H1 (cell line): ENCODE data around the gene TIGD1. TPM values are rescaled to one million over a fixed set of nuclear protein-coding genes. Genes with fewer than 3 reads are reported as not detected.

ENCODE experiments used
- JUN ChIP-seq: IDR thresholded peaks from 2 replicates; pipeline ENCODE4 v1.6.1; 2011; ENCODE audit warnings: low read depth, mild to moderate bottlenecking, improper control_type of control experiment, low read length
- SIN3A ChIP-seq, 2 experiments: IDR thresholded peaks in 1 of 2; conservative IDR thresholded peaks in 1 of 2; 2 replicates each; pipeline ENCODE4 v1.6.1; 2011 to 2012; ENCODE audit warnings: low read length in 2 of 2, improper control_type of control experiment in 1 of 2, low read depth in 1 of 2, mild to moderate bottlenecking in 1 of 2
- polyA plus RNA-seq, 7 experiments: library from polyadenylated mRNA; depleted of rRNA in 3 of 7; stranded (reverse) in 5 of 7; unstranded in 2 of 7; fragments of >200 nt in 5 of 7; fragments of 200-250 nt in 2 of 7; gene quantifications; 1 replicate in 5 of 7; 2 replicates in 1 of 7; 4 replicates in 1 of 7; pipeline versions ENCODE4 v1.2.1 to v1.2.3, GENCODE V29; 2011 to 2013; ENCODE audit warnings: missing spikeins in 2 of 7, mixed read lengths in 2 of 7
- total RNA-seq: library from RNA; stranded (reverse); fragmentation: NEBNext Ultra II Directional; extraction: Animal tissue kit (Norgen Biotek cat#: 25700); gene quantifications from 2 replicates; pipeline ENCODE4 v1.2.1, GENCODE V29; 2021
- TF ChIP-seq, protein P1 (sequence below): fragments of 300-600 bp; sonication (generic); IDR thresholded peaks from 2 replicates; pipeline ENCODE4 v1.7.1; 2012; ENCODE audit warnings: low read length, moderate library complexity, mild to moderate bottlenecking, inconsistent platforms; ENCODE audit not compliant: insufficient replicate concordance
- TF ChIP-seq, protein P2 (sequence below): IDR thresholded peaks from 2 replicates; pipeline ENCODE4 v1.6.1; 2011; ENCODE audit warnings: low read length, improper control_type of control experiment
- TF ChIP-seq, protein P3 (sequence below), 3 experiments: IDR thresholded peaks; 1 replicate in 2 of 3; 2 replicates in 1 of 3; pipeline versions ENCODE4 v1.5.1 to v1.6.1; 2011; ENCODE audit warnings: low read length in 3 of 3, mild to moderate bottlenecking in 3 of 3, inconsistent platforms in 2 of 3, low read depth in 1 of 3, moderate library complexity in 1 of 3; ENCODE audit not compliant: insufficient read depth in 1 of 3; ENCODE audit errors: control extremely low read depth in 1 of 3

Gene TIGD1
- total and polyA plus RNA-seq, 2 of the 8 experiments (the other 6 are each of a cell fraction or from before 2014, with no cell fraction given): 4.7 to 8.3 TPM

DNA sequence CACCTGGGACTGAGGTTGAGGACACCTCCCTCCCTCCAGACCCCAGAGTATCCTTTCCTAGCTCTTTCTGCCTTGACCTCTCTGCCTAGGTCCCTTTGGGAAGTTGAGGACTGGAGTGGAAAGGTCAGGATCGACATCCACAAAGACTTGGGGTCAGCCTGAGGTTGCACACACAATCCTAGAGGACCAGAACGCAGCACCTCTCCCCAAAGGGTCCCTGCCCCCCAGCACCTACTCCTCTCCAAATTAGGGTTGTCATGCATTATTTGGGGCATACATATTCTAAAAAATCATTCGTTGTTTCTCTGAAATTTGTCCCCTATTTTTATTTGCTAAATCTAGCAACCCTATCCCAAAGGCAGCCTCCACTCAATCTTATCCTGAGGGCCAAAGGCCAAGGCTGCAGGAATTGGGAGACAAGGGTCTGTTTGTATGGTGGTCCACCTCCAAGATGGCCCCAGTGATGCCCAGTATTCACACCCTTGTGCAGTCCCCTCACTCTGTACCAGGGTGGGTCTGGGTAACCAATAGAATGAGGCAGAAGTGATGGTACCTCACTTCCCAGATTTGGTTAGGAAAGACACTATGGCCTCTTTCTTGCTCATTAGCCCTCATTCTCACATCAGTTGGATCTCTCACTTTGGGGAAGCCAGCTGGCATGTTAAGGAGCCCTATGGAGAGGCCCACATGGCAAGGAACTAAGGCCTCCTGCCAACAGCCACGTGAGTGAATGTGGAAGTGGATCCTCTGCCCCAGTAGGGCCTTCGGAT, 14.4 kb downstream of the TIGD1 start (continued):
- TF ChIP-seq, protein P1, sequence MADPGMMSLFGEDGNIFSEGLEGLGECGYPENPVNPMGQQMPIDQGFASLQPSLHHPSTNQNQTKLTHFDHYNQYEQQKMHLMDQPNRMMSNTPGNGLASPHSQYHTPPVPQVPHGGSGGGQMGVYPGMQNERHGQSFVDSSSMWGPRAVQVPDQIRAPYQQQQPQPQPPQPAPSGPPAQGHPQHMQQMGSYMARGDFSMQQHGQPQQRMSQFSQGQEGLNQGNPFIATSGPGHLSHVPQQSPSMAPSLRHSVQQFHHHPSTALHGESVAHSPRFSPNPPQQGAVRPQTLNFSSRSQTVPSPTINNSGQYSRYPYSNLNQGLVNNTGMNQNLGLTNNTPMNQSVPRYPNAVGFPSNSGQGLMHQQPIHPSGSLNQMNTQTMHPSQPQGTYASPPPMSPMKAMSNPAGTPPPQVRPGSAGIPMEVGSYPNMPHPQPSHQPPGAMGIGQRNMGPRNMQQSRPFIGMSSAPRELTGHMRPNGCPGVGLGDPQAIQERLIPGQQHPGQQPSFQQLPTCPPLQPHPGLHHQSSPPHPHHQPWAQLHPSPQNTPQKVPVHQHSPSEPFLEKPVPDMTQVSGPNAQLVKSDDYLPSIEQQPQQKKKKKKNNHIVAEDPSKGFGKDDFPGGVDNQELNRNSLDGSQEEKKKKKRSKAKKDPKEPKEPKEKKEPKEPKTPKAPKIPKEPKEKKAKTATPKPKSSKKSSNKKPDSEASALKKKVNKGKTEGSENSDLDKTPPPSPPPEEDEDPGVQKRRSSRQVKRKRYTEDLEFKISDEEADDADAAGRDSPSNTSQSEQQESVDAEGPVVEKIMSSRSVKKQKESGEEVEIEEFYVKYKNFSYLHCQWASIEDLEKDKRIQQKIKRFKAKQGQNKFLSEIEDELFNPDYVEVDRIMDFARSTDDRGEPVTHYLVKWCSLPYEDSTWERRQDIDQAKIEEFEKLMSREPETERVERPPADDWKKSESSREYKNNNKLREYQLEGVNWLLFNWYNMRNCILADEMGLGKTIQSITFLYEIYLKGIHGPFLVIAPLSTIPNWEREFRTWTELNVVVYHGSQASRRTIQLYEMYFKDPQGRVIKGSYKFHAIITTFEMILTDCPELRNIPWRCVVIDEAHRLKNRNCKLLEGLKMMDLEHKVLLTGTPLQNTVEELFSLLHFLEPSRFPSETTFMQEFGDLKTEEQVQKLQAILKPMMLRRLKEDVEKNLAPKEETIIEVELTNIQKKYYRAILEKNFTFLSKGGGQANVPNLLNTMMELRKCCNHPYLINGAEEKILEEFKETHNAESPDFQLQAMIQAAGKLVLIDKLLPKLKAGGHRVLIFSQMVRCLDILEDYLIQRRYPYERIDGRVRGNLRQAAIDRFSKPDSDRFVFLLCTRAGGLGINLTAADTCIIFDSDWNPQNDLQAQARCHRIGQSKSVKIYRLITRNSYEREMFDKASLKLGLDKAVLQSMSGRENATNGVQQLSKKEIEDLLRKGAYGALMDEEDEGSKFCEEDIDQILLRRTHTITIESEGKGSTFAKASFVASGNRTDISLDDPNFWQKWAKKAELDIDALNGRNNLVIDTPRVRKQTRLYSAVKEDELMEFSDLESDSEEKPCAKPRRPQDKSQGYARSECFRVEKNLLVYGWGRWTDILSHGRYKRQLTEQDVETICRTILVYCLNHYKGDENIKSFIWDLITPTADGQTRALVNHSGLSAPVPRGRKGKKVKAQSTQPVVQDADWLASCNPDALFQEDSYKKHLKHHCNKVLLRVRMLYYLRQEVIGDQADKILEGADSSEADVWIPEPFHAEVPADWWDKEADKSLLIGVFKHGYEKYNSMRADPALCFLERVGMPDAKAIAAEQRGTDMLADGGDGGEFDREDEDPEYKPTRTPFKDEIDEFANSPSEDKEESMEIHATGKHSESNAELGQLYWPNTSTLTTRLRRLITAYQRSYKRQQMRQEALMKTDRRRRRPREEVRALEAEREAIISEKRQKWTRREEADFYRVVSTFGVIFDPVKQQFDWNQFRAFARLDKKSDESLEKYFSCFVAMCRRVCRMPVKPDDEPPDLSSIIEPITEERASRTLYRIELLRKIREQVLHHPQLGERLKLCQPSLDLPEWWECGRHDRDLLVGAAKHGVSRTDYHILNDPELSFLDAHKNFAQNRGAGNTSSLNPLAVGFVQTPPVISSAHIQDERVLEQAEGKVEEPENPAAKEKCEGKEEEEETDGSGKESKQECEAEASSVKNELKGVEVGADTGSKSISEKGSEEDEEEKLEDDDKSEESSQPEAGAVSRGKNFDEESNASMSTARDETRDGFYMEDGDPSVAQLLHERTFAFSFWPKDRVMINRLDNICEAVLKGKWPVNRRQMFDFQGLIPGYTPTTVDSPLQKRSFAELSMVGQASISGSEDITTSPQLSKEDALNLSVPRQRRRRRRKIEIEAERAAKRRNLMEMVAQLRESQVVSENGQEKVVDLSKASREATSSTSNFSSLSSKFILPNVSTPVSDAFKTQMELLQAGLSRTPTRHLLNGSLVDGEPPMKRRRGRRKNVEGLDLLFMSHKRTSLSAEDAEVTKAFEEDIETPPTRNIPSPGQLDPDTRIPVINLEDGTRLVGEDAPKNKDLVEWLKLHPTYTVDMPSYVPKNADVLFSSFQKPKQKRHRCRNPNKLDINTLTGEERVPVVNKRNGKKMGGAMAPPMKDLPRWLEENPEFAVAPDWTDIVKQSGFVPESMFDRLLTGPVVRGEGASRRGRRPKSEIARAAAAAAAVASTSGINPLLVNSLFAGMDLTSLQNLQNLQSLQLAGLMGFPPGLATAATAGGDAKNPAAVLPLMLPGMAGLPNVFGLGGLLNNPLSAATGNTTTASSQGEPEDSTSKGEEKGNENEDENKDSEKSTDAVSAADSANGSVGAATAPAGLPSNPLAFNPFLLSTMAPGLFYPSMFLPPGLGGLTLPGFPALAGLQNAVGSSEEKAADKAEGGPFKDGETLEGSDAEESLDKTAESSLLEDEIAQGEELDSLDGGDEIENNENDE: no peak
- TF ChIP-seq JUN (no peak), SIN3A (conservative IDR thresholded peaks at IDR 0.05 in 1 of 2, IDR thresholded peaks at IDR 0.05 in 1 of 2; ENCODE audit: low read depth in 1 of 2, low read length in 2 of 2) (no peak)
- TF ChIP-seq, protein P2, sequence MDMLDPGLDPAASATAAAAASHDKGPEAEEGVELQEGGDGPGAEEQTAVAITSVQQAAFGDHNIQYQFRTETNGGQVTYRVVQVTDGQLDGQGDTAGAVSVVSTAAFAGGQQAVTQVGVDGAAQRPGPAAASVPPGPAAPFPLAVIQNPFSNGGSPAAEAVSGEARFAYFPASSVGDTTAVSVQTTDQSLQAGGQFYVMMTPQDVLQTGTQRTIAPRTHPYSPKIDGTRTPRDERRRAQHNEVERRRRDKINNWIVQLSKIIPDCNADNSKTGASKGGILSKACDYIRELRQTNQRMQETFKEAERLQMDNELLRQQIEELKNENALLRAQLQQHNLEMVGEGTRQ: no peak
- TF ChIP-seq, protein P3, sequence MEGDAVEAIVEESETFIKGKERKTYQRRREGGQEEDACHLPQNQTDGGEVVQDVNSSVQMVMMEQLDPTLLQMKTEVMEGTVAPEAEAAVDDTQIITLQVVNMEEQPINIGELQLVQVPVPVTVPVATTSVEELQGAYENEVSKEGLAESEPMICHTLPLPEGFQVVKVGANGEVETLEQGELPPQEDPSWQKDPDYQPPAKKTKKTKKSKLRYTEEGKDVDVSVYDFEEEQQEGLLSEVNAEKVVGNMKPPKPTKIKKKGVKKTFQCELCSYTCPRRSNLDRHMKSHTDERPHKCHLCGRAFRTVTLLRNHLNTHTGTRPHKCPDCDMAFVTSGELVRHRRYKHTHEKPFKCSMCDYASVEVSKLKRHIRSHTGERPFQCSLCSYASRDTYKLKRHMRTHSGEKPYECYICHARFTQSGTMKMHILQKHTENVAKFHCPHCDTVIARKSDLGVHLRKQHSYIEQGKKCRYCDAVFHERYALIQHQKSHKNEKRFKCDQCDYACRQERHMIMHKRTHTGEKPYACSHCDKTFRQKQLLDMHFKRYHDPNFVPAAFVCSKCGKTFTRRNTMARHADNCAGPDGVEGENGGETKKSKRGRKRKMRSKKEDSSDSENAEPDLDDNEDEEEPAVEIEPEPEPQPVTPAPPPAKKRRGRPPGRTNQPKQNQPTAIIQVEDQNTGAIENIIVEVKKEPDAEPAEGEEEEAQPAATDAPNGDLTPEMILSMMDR (IDR thresholded peaks at IDR 0.05; ENCODE audit: control extremely low read depth in 1 of 3, insufficient read depth in 1 of 3, low read depth in 1 of 3, low read length in 3 of 3): no peak
